Epithelial cell of prostate (primary cell): ENCODE results near the gene MTMR6.

ENCODE experiments used
- DNase-seq: peaks from one replicate; pipeline ENCODE4 v3.0.0-alpha.2; 2011; ENCODE audit warnings: low read depth, low spot score
- H3K27ac ChIP-seq: fragments of 450-650 bp; 2 replicates; pipeline ENCODE4 v1.5.1; 2017; ENCODE audit warnings: mild to moderate bottlenecking

Gene MTMR6

DNA sequence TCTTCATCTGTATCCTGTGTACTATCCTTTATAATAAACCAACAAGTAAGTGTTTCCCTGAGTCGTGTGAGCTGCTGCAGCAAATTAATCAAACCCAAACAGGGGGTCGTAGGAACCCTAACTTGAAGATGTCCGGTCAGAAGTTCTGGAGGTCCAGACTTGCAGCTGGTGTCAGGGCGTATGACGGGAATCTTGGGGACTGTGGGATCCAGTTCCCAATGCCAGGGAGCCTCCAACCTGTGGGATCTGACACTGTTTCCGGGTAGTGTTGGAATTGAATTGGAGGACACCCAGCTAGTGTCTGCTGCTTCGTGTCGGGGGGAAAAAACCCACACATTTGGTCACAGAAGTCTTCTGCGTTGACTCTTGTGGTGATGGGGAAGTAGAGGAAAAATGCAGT is 63.1 kb downstream of the MTMR6 start:
- DNase-seq = no peak
- no peak overlapping the region for H3K27ac ChIP-seq

DNA sequence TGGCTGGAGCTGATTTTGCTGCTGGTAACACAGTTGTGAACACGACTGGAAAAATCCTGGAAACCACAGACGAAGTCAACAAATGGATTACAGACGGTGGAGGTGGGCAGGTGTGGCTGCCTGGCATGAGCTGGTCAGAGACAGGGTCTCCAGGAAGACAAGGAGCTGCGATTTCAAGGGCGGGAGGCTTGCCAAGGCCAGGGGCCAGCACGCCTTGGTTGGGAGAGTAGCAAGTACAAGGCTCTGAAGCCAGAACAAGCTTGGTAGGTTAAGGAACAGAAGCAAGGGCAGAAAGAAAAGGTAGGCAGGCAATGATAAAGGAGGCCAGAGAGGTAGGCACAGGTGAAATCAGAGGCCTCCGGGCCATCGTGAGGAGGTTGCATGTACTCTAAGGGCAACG is 64.5 kb downstream of the MTMR6 start:
- DNase-seq = no peak
- no peak overlapping the region for H3K27ac ChIP-seq

DNA sequence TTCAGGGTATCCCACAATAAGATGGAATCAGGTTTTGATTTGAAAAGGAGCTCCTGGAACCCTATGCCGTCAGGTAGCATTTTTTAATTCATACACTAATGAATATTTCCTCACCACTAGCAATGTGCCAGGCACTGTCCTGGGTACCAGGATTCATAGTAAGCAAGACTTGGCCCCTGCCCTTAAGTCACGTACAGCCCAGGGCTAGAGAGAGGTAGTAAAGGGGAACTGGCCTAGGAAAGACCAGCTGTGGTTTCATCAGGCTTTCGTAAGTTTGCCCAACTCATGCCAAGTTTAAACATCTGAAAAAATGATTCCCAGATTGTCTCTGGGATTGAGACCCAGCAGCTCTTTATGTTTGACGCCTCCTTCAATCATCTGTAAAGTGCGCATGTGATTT is 69.3 kb downstream of the MTMR6 start:
- no peak overlapping the region for H3K27ac ChIP-seq
- DNase-seq = no peak

DNA sequence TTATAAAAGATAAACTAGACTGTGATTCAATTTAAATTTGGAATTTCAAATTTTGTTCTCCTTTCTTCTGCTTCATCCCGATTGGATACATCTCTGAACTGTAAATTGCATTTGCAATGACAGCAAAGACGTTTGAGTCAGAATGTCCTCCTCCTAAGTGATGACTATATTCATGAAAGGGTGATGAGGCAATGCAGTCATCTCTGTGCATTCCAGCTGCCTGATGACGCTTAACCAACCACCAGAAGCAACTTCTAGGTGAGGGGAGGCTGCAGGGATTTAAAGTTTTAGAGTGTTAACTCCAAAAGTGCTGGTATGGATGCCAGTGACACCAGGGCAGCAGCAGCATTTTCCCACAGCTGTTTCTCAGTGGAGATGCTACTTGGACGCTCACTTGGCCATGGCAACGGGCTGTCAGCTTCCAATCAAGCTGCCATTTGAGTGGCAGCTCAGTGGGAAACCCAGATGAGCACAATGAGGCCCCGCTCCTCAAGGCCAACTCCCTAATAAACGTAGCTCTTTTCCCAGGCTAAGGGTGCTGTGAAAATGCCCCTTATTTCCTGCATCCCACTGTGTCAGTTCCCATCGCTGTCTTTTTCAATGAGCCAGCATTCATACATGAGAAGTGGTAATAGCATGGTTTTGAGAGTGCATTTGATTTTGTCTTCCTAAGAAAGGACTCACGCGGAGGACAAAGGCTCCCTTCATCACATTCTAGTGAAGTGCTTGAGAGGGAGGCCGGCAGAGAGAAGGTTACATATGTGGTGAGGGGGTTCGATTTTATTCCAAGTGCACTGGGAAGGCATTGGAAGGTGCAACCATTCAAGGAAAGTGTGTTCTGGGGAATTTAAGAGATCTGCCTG is 70.0 kb downstream of the MTMR6 start:
- H3K27ac ChIP-seq = no peak overlapping the region
- DNase-seq = peak; percentile 43

DNA sequence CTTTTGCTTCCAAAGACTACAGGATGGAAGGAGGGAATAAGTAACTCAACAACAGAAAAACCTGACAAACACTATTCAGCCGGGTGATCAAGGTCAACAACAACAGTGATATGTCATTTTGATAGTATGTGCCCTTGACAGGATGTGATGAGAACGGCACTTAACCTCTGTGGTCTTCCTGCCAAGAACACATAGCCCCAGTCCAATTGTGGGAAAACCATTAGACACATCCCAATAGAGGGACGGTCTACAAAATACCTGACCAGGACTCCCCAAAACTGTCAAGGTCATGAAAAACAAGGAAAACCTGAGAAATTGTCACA is 72.1 kb downstream of the MTMR6 start:
- DNase-seq = no peak
- H3K27ac ChIP-seq = no peak overlapping the region

DNA sequence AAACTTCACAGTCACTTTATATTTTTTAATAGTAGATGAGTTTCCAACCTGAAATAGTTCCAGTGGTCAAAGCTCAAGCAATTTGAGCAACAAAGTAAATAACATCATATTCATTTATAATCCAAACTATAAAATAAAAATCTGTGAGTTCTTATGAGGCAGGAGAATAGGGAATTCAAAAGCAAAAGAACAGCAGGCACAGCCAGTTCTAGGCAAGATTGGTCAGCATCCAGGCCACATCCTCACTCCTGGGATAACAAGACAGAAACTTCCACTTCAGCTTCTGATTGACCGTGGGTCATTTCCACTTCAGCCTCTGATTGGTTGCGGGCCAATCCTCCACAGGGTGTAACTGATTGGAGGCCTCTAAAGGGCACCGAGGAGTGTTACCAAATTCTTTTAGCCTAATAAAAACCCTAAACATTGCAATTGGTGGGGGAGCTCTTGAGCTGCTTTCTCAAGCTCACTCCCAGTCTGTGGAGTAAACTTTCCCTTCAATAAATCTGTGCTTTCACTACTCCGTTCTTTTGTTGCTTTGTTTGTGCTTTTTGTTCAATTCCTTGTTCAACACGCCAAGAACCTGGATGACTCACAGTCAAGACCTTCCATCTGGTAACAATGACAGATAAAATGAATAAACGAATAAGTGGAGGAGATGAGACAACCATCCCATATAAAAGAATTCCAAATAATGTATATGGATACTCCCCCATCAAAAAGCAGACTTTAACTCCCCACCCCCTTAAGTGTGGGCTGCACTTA is 72.6 kb downstream of the MTMR6 start:
- DNase-seq = no peak
- H3K27ac ChIP-seq = peak overlapping the region; percentile 28

DNA sequence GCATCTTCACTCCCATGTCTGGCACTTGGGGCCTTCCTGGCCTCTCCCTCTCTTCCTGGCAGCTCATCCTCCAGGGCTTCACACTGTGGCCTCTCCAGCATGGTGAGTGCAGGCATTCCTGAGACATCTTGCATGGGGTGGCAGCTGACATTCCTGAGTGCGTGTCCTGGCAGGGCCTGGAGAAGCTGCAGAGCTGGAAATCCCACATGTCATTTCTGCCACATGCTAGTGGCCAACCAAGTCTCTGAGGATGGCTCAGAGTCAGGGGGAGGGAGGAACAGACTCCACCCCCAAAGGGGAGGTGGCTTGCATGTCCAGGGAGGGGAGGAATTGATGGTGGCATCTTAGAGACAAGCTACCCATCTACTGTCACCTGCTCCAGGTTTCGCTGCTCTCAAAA is 73.6 kb downstream of the MTMR6 start:
- peak overlapping the region; percentile 39 for H3K27ac ChIP-seq
- DNase-seq = peak; percentile 75

DNA sequence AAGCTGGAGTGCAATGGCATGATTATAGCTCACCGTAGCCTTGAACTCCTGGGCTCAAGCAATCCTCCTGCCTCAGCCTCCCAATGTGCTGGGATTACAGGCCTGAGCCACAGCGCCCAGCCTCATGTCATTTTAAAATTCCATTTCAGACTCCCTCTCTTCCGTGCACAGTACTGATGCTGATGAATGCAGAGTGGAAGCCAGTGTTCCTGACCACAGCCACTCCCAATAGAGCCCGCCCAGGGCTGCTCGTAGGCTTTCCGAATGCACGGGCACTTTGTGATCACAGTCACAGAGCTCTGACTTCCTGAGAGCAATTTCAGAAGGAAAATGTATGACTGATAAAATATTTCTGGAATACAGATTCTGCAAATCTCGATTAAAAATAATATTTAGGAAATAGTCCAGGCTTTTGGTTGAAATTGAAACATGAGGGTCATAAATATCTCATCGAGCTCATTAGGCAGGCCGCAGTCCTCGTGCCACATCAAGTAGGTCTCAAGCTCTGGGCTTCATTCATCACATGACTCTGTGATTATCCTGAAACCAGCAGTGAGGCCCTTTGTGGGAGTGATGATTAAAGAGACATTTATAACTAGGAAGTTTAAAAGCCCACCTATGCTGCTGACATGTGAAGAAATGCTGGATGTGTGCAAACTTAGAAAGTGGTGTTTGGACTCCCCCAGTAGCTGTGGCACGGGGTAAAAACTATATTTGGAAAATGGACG is 76.3 kb downstream of the MTMR6 start:
- H3K27ac ChIP-seq = no peak overlapping the region
- no peak for DNase-seq

DNA sequence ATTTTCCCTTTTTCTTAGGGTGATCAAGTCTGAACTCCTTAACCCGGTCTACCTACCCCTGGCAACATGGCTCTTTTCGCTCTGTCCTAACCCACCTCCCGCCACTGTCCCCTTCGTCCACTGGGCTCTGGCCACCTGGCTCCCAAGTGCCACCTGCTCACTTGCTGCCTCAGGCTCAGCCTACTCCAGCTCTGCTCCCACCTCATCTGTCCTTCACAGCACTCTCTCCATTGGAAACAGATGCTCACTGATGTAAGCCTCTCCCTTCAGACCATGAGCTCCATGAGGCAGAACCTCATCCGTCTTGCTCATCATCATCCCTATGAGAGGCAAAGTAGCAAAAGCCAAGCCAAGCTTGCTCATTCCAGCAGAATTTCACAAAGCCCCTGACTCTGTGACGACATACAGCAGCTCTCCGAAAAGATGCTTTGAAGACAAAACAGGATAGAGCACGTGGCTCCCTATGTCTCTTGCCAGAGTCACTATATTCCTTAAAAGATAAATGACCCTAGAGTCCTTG is 79.9 kb downstream of the MTMR6 start:
- no peak overlapping the region for H3K27ac ChIP-seq
- no peak for DNase-seq

DNA sequence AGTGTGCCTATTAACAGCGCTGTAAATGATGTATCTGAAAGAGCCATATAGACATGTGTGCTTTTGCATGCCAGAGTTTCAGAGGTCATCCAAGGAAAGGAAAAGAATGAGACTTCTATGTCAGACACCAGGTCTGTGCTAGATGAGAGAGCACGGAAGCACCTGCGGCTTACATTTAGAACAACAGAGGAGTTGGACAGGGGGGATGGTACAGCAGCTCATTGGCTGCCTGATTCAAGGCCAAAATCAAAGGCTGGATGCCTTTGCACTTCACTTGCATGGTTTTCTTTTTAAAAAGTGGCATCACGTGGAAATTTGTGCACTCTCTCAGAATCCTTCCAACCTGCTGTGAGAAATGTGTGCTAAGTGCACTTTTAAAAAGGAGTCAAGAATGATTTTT is 82.4 kb downstream of the MTMR6 start:
- no peak for DNase-seq
- H3K27ac ChIP-seq = no peak overlapping the region

DNA sequence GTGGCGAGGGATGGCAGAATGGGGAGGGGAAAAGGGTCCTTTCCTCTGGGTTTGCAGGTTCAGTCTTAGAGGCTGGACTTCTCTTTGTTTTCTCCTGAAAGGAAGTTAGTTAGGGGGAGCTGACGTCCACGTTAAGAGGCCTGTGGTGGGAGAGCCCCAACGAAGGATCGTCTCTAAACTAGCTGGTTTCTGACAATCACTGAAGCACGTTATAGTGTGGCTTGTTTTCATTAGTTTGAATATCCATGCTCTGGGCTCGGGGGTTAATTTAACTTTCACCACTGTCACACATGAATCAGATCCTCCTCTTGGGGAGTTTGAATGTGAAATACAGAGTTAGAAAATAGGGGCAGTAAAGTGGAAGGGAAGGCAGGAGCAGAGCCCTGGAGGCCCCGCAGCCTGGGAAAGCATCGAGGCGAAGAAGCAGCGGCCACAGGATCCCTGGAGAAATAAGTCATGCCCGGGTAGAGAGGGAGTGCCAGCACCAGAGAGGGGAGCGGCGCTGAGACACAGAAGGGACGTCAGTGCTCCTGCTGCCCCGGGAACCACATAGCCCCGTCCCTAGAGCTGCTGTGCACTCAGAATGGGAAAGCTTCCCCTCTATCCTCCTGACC is 84.1 kb downstream of the MTMR6 start:
- no peak overlapping the region for H3K27ac ChIP-seq

DNA sequence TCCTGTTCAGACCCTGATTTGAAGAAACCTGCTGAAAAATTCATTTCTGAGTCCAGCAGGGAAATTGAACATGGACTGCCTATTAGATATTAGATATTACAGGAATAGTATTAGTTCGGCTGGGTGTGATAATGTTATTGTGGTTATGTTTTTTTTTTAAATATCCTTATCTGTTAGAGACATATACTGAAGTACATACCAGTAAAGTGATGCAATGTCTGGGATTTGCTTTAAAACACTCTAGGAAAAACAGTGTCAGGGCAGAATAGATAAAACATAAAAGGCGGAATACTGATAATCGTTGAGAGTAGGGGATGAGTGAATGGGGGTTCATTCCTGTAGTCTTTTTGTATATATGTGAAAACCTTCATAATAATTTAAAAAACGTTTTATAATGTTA is 86.5 kb downstream of the MTMR6 start:
- no peak for DNase-seq
- no peak overlapping the region for H3K27ac ChIP-seq

More for the DNA sequence above, 84.1 kb downstream of the MTMR6 start:
- DNase-seq = no peak

DNA sequence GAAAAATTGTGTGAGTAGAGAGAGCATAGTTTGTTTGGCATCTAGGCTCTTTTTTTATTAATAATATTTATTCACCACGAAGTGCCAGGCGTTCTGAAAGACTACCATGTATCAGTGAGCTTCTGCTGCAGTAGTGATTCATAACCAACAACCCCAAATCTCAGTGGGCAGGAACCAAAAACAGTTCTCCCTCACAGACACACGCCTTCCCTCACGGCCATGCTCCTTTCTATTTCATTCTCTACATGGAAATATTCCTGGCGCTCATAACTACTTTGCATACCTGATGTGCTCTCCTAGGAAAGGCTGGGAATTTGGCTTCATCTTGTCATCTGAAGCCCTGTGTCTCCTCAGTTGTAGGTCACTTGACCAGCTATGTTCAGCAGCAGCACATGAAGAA is 88.6 kb downstream of the MTMR6 start:
- no peak for DNase-seq
- no peak overlapping the region for H3K27ac ChIP-seq

DNA sequence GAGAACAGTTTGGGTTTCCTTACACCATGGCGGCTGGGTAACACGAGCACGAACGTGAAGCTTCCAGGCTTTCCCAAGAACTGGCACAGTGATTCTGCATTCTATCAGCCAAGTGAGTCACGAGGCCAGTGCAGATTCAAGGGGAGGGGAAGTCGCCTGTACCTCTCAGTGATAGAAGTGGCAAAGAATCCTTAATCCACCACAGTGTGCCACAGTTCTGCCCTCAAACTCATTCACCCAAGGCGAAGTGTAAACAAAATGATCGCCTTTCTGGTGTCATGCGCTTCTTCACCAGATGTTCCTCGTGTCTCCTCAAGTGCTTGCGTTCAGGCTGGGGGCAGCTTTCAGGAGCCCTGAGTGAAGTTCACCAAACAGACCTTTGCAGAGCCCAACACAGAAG is 90.3 kb downstream of the MTMR6 start:
- no peak overlapping the region for H3K27ac ChIP-seq
- DNase-seq = no peak
